AG09319 (cell line): ENCODE data around the gene FXYD1.

Source experiments
- DNase-seq: peaks from one replicate; pipeline ENCODE4 v3.0.0-alpha.2; 2010; ENCODE audit warnings: low read depth; ENCODE audit errors: extremely low read depth
- CTCF ChIP-seq: IDR thresholded peaks from 2 replicates; pipeline ENCODE4 v1.5.1; 2011; ENCODE audit warnings: low read depth, mild to moderate bottlenecking, inconsistent platforms, low read length, moderate library complexity

FXYD1 gene

DNA sequence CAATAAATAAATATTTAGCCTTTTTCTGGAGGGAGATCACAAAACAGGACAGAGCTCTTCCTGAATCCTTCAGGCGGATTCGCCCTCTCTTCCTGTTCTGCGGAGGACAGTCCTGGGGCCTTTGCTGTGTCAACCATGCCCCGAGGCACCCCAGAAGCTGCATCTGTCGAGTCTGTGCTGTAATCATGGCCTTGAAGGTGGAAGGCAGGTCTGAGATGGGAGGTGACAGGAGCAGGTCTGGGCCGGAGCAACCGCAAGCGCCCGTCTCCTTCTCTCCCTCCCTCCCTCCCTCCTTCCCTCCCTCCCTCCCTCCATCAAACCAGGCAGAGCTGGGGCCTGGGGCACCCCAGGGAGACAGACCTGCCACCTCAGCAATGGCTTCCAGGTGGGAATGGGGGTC lies 27.6 kb upstream of the FXYD1 start:
- TF ChIP-seq CTCF, result no peak
- no peak for DNase-seq

DNA sequence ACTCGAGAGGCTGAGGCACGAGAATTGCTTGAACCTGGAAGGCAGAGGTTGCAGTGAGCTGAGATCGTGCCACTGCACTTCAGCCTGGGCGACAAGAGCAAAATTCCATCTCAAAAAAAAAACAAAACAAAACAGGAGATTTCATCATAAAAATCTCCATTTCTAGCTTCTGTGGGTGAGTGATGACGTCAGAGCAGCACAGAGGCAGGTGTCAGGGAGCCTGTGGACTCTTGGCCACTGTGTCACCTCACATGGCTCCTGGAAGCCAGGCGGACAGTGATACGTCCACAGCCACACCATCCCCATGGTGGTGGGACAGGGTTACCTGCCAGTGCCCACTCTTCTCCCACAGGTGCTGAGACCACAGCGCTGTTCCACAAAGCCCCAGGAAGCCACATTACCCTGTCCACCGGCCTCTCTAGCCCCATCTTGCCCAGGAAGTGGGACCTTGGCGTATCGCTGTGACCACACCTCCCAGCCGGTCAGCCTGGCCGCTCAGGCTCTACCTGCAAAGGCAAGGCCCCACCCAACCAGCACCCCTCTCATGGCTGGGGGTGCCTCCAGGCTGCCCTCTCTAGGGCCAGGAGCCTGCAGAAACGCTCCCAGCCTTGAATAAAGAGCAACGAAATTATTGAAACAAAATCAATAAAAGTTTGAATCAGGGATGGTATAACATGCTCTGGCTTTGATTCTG lies 25.5 kb upstream of the FXYD1 start:
- no peak for DNase-seq
- TF ChIP-seq CTCF, result no peak

- TF ChIP-seq CTCF, result no peak; the same call in none of the 2 replicates
- DNase-seq, result no peak
These were observed 24.1 kb upstream of the FXYD1 start for GRCh38 chr19:35114353-35115176.

DNA sequence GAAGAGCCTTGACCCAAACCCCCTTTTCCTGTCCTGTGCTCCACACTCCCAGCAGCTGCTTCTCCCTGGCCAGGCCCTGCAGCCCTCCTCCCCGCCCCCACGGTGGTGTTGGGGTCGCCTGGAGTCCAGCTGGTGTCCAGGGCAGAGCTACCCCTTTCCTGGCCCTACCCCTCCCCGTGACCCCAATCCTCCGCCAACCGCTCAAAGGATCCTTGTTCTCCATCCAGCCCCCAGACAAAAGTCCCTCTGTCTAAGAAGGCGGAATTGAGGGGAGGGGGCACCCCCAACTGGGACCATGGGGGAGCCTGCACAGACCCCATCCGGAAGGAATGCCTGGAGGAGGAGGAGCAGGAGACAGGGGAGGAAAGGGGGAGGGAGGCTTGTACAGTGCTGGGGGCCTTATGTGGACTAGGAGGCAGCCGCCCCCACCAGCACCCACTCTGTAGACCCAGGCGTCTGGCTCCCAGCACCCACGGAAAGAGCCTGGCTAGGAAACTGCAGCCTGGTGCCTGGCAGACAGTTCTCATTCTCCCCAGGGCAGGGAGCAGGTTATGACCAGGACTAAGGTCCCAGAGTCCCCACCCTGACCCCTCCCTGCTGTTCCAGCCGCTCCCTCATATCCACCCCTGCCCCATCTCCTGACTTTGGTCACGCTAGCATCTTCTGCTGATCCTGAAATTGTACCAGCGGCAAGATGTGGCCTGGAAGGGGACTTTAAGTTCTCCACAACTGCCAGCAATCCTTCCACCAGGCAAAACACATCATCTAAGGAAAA lies 23.3 kb upstream of the FXYD1 start, which contains the start of gene FXYD3:
Gene FXYD3 (plus strand): TSS at position 647 of the 775 bp plus-strand sequence. CDS start 3,554 bp downstream, outside the sequence.
- DNase-seq, result no peak
- no peak for TF ChIP-seq CTCF

GRCh38 chr19:35116072-35116801 lies 22.4 kb upstream of the FXYD1 start:
- TF ChIP-seq CTCF, result no peak
- no peak for DNase-seq

GRCh38 chr19:35117116-35117515 lies 21.5 kb upstream of the FXYD1 start:
- no peak for TF ChIP-seq CTCF
- no peak for DNase-seq
